Inflammatory macrophage (primary cell): ENCODE results near the gene EPHA3.

ENCODE experiments used
- DNase-seq, 2 donors: peaks; one replicate each; pipeline ENCODE4 v3.0.0-alpha.2; 2020 to 2022

Gene EPHA3

GRCh38 chr3:89154416-89154815 lies 47.0 kb downstream of the EPHA3 start:
- DNase-seq: no peak

GRCh38 chr3:89155811-89156210 lies 48.4 kb downstream of the EPHA3 start:
- DNase-seq: no peak

GRCh38 chr3:89157575-89157974 lies 50.2 kb downstream of the EPHA3 start:
- DNase-seq: no peak

- no peak for DNase-seq
Observed at GRCh38 chr3:89159605-89160004, 52.2 kb downstream of the EPHA3 start.

GRCh38 chr3:89164774-89165173 lies 57.4 kb downstream of the EPHA3 start:
- DNase-seq: no peak

GRCh38 chr3:89165636-89166263 lies 58.3 kb downstream of the EPHA3 start:
- DNase-seq: no peak

GRCh38 chr3:89171687-89172545 lies 64.5 kb downstream of the EPHA3 start:
- no peak for DNase-seq

GRCh38 chr3:89173546-89173945 lies 66.1 kb downstream of the EPHA3 start:
- DNase-seq: no peak

- no peak for DNase-seq
Observed at GRCh38 chr3:89179355-89180001, 72.1 kb downstream of the EPHA3 start.

GRCh38 chr3:89180334-89180733 lies 72.9 kb downstream of the EPHA3 start:
- DNase-seq: no peak

- no peak for DNase-seq
Observed at GRCh38 chr3:89182056-89182455, 74.6 kb downstream of the EPHA3 start.

GRCh38 chr3:89184151-89184995 lies 77.0 kb downstream of the EPHA3 start:
- no peak for DNase-seq

- DNase-seq: no peak
Observed at GRCh38 chr3:89186456-89186855, 79.0 kb downstream of the EPHA3 start.

GRCh38 chr3:89198591-89198990 lies 91.2 kb downstream of the EPHA3 start:
- no peak for DNase-seq

- no peak for DNase-seq
Observed at GRCh38 chr3:89212619-89213018, 105.2 kb downstream of the EPHA3 start.

- no peak for DNase-seq
Observed at GRCh38 chr3:89216016-89216739, 108.8 kb downstream of the EPHA3 start.

GRCh38 chr3:89217148-89217685 lies 109.8 kb downstream of the EPHA3 start:
- no peak for DNase-seq

- no peak for DNase-seq
Observed at GRCh38 chr3:89221924-89222323, 114.5 kb downstream of the EPHA3 start.

- no peak for DNase-seq
Observed at GRCh38 chr3:89223188-89223587, 115.8 kb downstream of the EPHA3 start.

GRCh38 chr3:89227218-89227617 lies 119.8 kb downstream of the EPHA3 start:
- DNase-seq: no peak

- no peak for DNase-seq
Observed at GRCh38 chr3:89227634-89228033, 120.2 kb downstream of the EPHA3 start.

GRCh38 chr3:89232155-89232554 lies 124.7 kb downstream of the EPHA3 start:
- no peak for DNase-seq
